HG03108 (cell line): ENCODE results near the gene PLS1.

Source experiments
- ATAC-seq: cut with Tn5 transposase; IDR thresholded peaks from one replicate; pipeline ENCODE4 v1.9.1; 2021; ENCODE audit warnings: moderate library complexity; ENCODE audit not compliant: unreplicated experiment

Gene PLS1

GRCh38 chr3:142754494-142754893 is 158.3 kb downstream of the PLS1 start:
- no peak for ATAC-seq
